NT2/D1 (cell line): ENCODE data around the gene TMEM207.

ENCODE experiments used
- SUZ12 ChIP-seq: IDR thresholded peaks from 2 replicates; pipeline ENCODE4 v1.6.1; 2011; ENCODE audit not compliant: insufficient read length, insufficient read depth; ENCODE audit errors: extremely low read depth
- YY1 ChIP-seq: IDR thresholded peaks from 2 replicates; pipeline ENCODE4 v1.6.1; 2011; ENCODE audit not compliant: insufficient read length, insufficient read depth
- ZNF274 ChIP-seq: IDR thresholded peaks from 2 replicates; pipeline ENCODE4 v1.6.1; 2011; ENCODE audit warnings: mild to moderate bottlenecking, low read depth, low read length

GRCh38 chr3:190388703-190389102 lies 61.0 kb downstream of the TMEM207 start:
- TF ChIP-seq YY1: no peak
- no peak for TF ChIP-seq SUZ12
- no peak for TF ChIP-seq ZNF274
